Kidney (tissue), 14 donors: ENCODE measurements around the gene UCN3. TPM values are rescaled to one million over a fixed set of nuclear protein-coding genes. Genes with fewer than 3 reads are reported as not detected.

Experiments
- DNase-seq, 5 donors: peaks; one replicate each; pipeline ENCODE4 v3.0.0-alpha.2; 2013 to 2020
- FAIRE-seq: peaks from 2 replicates; lab custom pipeline; 2012; peaks lifted over from hg19 to GRCh38; lab: Jason Lieb, UNC
- H3K27ac ChIP-seq, 2 donors: one replicate each; pipeline ENCODE4 v1.7.0; 2013; ENCODE audit warnings: low read depth in 2 of 2, low read length in 2 of 2, inconsistent platforms in 1 of 2
- H3K27me3 ChIP-seq: one replicate; pipeline ENCODE4 v1.7.1; 2013; ENCODE audit warnings: low read length, inconsistent platforms; ENCODE audit not compliant: control insufficient read depth, insufficient read depth
- H3K36me3 ChIP-seq, 3 donors: one replicate each; pipeline versions ENCODE4 v1.7.0 to v1.7.1; 2013; ENCODE audit warnings: low read length in 3 of 3, control low read depth in 1 of 3, inconsistent platforms in 1 of 3; ENCODE audit not compliant: insufficient read depth in 3 of 3, control insufficient read depth in 2 of 3
- H3K4me1 ChIP-seq, 3 donors: one replicate each; pipeline versions ENCODE4 v1.7.0 to v1.7.1; 2013; ENCODE audit warnings: low read length in 3 of 3, inconsistent platforms in 1 of 3, low read depth in 1 of 3; ENCODE audit not compliant: control insufficient read depth in 2 of 3, insufficient read depth in 2 of 3
- H3K4me3 ChIP-seq, 3 donors: one replicate each; pipeline versions ENCODE4 v1.7.0 to v1.8.1; 2013; ENCODE audit warnings: low read length in 3 of 3, control low read depth in 1 of 3, inconsistent platforms in 1 of 3
- H3K9ac ChIP-seq, 3 donors: one replicate each; pipeline versions ENCODE4 v1.7.0 to v1.7.1; 2013; ENCODE audit warnings: low read length in 3 of 3, control low read depth in 1 of 3, inconsistent platforms in 1 of 3
- H3K9me3 ChIP-seq, 3 donors: one replicate each; pipeline versions ENCODE4 v1.7.0 to v1.7.1; 2013; ENCODE audit warnings: low read length in 3 of 3, control low read depth in 1 of 3, inconsistent platforms in 1 of 3; ENCODE audit not compliant: control insufficient read depth in 2 of 3, insufficient read depth in 1 of 3
- CTCF ChIP-seq: IDR thresholded peaks from 3 replicates; pipeline ENCODE4 v1.5.1; 2012; ENCODE audit warnings: mild to moderate bottlenecking, moderate library complexity, borderline replicate concordance; ENCODE audit not compliant: insufficient read depth; ENCODE audit errors: extremely low read depth
- intact Hi-C: fragments of 100-400 bp; cut with DNase I; formaldehyde crosslinking; loops from one replicate; pipeline ENCODE4 v1.11.1; 2022
- polyA plus RNA-seq: library from polyadenylated mRNA; stranded (reverse); fragments of 350-450 nt; fragmentation: Illumina TruSeq; extraction: RNeasy Lipid Tissue Mini Kit (QIAGEN cat#74804); gene quantifications from one replicate; pipeline ENCODE4 v1.2.3, GENCODE V29; 2014; ENCODE audit warnings: low read depth, low replicate concordance; ENCODE audit not compliant: insufficient read depth
- total RNA-seq: library from RNA; stranded (reverse); fragmentation: NEBNext Ultra II Directional; extraction: Animal tissue kit (Norgen Biotek cat#: 25700); gene quantifications from one replicate; pipeline ENCODE4 v1.2.1, GENCODE V29; 2021
- donor health status: control.
- donor health status: control.
- donor health status: control.
- donor health status: control.
- donor health status: control.
- donor health status: DM: yes; HTN: yes; CAD: no.
- donor health status: Normal renal cell carcinoma (clear cell type).

Gene UCN3
- total and polyA plus RNA-seq, 2 donors from 2014 or later = 1.4 TPM; not detected in 1

- Histone ChIP-seq H3K4me1 (no peaks in the 10 kb centered on the region), H3K27me3 (no peaks in the 10 kb centered on the region), H3K4me3 (no peak overlapping the region), H3K27ac (no peak overlapping the region), H3K9ac (no peak overlapping the region), H3K9me3 (no peaks in the 10 kb centered on the region), H3K36me3 (no peaks in the 10 kb centered on the region)
- TF ChIP-seq CTCF = no peak
- DNase-seq (no peak), FAIRE-seq (no peak)
- intact Hi-C loops = no loop called here
Measured at GRCh38 chr10:5343979-5344378, 20.8 kb upstream of the UCN3 start.

- Histone ChIP-seq H3K9me3 (no peaks in the 10 kb centered on the region), H3K27me3 (no peaks in the 10 kb centered on the region), H3K9ac (no peak overlapping the region), H3K4me1 (no peaks in the 10 kb centered on the region), H3K4me3 (no peak overlapping the region), H3K27ac (no peak overlapping the region), H3K36me3 (no peaks in the 10 kb centered on the region)
- DNase-seq (peak in 1 of 5 donors; percentile 8), FAIRE-seq (no peak)
- no peak for TF ChIP-seq CTCF
- intact Hi-C loops = no loop called here
Measured at GRCh38 chr10:5344746-5345145, 20.0 kb upstream of the UCN3 start.

- no peak for TF ChIP-seq CTCF
- H3K4me3 ChIP-seq = no peak overlapping the region
- DNase-seq = no peak
- H3K9me3 ChIP-seq = no peaks in the 10 kb centered on the region
- H3K36me3 ChIP-seq = no peaks in the 10 kb centered on the region
- H3K4me1 ChIP-seq = no peaks in the 10 kb centered on the region
- no peak for FAIRE-seq
- H3K27me3 ChIP-seq = no peaks in the 10 kb centered on the region
- no peak overlapping the region for H3K27ac ChIP-seq
- no peak overlapping the region for H3K9ac ChIP-seq
- intact Hi-C loops = no loop called here
Measured at GRCh38 chr10:5346881-5347280, 17.9 kb upstream of the UCN3 start.

- Histone ChIP-seq H3K36me3 (no peaks in the 10 kb centered on the region), H3K4me3 (no peak overlapping the region), H3K27ac (no peak overlapping the region), H3K27me3 (no peaks in the 10 kb centered on the region), H3K9ac (no peak overlapping the region), H3K9me3 (no peaks in the 10 kb centered on the region), H3K4me1 (no peaks in the 10 kb centered on the region)
- no peak for DNase-seq
- TF ChIP-seq CTCF = no peak
- FAIRE-seq = no peak
- intact Hi-C loops = no loop called here
Measured at GRCh38 chr10:5349362-5349761, 15.4 kb upstream of the UCN3 start.
